Mammary epithelial cell (primary cell): ENCODE data around the gene AVPR1B.
"Not testable (repeated sequence)": the region's sequence is repeated elsewhere in the genome, so short reads cannot be mapped to it uniquely, and the experiment has no call there.

Source experiments
- CTCF ChIP-seq, 2 donors: IDR thresholded peaks in 1 of 2; conservative IDR thresholded peaks in 1 of 2; 2 replicates each; pipeline ENCODE4 v1.5.1; 2011 to 2012; ENCODE audit warnings: inconsistent platforms in 2 of 2, low read length in 2 of 2, mild to moderate bottlenecking in 2 of 2, control low read depth in 1 of 2, low read depth in 1 of 2; ENCODE audit not compliant: insufficient read depth in 1 of 2; ENCODE audit errors: extremely low read depth in 1 of 2
- EZH2 ChIP-seq: IDR thresholded peaks from 2 replicates; pipeline ENCODE4 v1.6.1; 2012; ENCODE audit warnings: low read length, inconsistent platforms, borderline replicate concordance

- TF ChIP-seq CTCF (conservative IDR thresholded peaks at IDR 0.05 in 1 of 2, IDR thresholded peaks at IDR 0.05 in 1 of 2; ENCODE audit: extremely low read depth in 1 of 2, insufficient read depth in 1 of 2, low read depth in 1 of 2, low read length in 2 of 2); EZH2: not testable (repeated sequence)
Observed at GRCh38 chr1:206064001-206064400, 53.2 kb downstream of the AVPR1B start.
